Hematopoietic multipotent progenitor cell (in vitro differentiated cells): Measurements from ENCODE around the gene CHST4. TPM values are rescaled to one million over a fixed set of nuclear protein-coding genes. Genes with fewer than 3 reads are reported as not detected.
"Not testable (repeated sequence)": the region's sequence is repeated elsewhere in the genome, so short reads cannot be mapped to it uniquely, and the experiment has no call there.

Source experiments
- DNase-seq, 3 donors: peaks; one replicate each; pipeline ENCODE4 v3.0.0-alpha.2; 2011 to 2015; ENCODE audit warnings: low read depth in 2 of 3, low spot score in 2 of 3
- small RNA-seq: library from RNA; depleted of rRNA; stranded (forward); fragments of <200 nt; gene quantifications from one replicate; pipeline ENCODE3, GENCODE V24; 2012
- total RNA-seq: library from RNA; depleted of rRNA; stranded (reverse); fragments of >200 nt; gene quantifications from one replicate; pipeline ENCODE4 v1.2.3, GENCODE V29; 2012

The CHST4 gene
- total RNA-seq, 1 donor, result not detected

DNA sequence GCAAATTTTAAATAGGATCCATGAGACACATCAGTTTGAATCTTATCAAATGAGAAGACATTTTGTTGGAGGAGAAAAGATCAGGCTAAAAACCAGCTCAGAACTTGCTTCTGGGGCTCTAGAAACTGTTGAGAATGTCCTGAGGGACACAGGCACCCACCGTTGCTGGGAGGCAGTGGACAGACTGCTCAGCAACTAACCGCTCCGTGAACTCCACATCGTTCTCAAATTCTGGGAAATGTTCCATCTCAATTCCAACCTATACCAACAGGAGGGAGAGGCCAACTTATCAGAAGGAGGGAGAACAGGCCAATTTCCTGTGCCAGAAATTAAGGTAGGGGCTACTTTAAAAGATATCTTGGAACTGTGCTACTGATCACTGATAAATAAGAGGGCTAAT lies 42.3 kb downstream of the CHST4 start:
- DNase-seq, result no peak

DNA sequence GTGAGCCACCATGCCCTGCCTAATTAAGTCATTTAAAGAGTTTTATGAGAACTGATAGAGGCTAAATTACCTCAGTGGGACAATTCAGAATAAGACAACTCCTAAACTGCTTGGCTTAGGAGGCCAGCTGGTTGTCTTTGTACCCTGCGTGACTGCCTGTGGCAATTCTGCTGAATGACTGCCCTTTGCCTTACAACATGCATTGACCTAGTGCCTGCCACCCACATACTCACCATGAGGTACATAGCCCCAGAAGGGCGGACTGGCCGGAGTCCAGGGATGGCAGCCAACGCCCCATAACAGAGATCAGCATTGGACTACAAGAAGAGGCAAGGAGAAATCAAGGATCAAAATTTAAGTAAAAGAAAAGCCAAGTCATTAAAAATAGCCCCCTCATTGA lies 43.4 kb downstream of the CHST4 start:
- no peak for DNase-seq

DNA sequence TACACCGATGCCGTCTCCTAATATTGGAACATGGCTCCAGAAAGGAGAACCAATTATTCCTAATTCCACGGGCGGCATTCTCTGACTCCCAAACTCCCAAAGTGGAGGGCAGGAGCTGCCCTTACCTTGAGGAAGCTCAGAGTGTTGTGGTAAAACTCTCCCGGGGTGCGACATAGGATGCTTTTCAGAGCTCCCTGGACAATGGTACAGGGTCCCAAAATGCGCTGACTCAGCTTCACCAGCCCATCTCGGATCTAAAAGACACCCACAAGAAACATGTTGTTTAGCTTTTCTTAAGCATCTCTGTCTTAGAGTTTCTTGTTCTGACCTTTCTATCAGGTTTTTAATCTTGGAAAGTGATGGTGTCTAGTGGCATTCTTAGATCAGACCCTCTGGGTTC lies 43.9 kb downstream of the CHST4 start:
- DNase-seq, result no peak

DNA sequence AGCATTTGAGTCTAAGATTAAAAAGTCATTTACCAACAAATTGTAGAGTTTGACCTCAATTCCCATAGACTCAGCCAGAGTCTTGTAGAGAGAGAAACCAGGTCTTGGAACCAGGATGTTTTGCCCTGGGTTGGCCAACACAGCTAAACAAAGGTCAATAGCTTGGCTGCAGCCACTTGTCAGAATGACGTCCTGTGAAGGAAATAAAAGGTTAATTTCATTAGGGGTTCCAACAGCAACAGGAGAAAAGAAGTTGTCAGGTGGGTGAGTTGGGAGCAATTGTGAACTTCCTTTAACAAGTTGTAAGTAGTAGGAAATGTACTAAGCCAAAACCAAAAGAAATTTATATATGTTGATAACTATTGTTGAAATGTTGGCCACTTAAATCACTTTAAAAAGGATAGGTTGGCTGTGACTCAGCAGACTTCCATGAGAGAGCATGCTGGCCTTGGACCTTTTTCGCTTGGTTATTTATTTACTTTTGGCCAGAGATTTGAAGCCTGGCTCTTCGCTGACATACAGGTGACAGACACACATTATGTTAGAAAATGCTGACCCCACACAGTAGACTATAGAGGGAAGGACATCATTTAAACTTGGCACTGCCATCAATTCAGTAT lies 46.4 kb downstream of the CHST4 start:
- DNase-seq, result no peak

DNA sequence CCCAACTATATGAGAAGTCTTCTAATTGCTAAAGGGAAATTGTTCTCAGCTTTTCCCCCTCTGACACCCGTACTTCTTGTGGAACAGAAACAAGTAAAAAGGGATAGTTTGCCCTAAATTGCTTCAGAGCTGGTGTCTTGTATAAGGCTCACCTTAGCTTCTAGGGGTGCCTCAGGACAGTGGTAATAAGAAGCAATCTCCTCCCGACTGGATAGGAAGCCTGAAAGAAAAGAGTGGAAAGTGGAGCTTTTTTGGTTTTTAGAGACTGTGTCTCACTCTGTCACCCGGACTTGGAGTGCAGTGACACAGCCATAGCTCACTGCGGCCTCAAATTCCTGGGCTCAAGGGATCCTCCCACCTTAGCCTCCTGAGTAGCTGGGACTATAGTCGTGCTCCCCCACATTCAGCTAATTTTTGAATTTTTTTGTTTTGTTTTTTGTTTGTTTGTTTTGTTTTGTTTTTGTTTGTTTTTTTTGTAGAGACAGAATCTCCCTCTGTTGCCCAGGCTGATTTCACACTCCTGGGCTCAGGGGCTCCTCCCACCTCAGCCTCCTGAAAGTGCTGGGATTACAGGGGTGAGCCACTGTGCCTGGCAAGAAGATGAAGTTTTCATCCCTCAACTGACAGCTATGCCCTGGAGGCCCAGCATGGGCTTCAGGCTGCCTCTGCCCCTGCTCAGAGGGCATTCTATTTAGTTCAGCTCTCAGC lies 47.3 kb downstream of the CHST4 start:
- DNase-seq, result no peak

- no peak for DNase-seq
These were observed 48.5 kb downstream of the CHST4 start for GRCh38 chr16:71574702-71575101.

DNA sequence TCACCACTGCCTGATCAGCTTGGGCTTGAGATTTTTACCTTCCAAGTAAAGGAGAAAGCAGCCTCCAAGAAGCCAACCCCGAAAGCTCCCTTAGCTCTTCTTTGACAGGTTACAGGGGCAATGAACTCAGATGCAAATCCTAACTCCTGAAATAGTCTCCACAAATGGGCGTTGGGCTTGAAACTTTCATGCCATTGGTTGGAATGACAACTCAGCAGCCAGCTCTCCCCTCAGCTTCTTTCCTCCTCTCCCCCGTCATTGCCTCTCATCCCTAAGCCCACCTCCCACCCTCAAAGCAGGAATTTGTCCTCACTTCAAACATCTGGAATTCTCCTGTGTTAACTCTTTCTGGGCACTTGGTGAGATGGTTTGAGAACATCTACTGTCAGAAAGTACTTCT lies 50.7 kb downstream of the CHST4 start, which contains the start of gene TAT:
TAT (minus strand) TSS at position 122 of the 400 bp plus-strand sequence. CDS start 677 bp downstream, outside the sequence.
- no peak for DNase-seq

DNA sequence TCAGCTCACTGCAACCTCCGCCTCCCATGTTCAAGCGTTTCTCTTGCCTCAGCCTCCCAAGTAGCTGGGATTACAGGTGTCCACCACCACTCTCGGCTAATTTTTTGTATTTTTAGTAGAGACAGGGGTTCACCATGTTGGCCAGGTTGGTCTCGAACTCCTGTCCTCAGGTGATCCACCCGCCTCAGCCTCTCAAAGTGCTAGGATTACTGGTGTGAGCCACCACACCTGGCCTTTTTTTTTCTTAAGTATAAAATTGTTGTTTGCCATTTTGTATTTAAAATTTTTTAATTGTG lies 56.3 kb downstream of the CHST4 start:
- DNase-seq, result not testable (repeated sequence)

GRCh38 chr16:71584543-71585317 lies 58.5 kb downstream of the CHST4 start:
- DNase-seq, result no peak

- no peak for DNase-seq
These were observed 59.1 kb downstream of the CHST4 start for GRCh38 chr16:71585318-71585703.

Small RNA genes lying within 50 kb of the gene (small RNA-seq; reads per million reads assigned to genes)
- gene RNU6-1061P, result not detected

Other genes starting within 250 kb of the CHST4 start
- 20.5 TPM for gene CMTR2, start 237.0 kb upstream of the CHST4 start, total RNA-seq
- gene CALB2, start 167.7 kb upstream of the CHST4 start, total RNA-seq, result not detected
- not detected for gene TLE7, start 84.4 kb upstream of the CHST4 start, total RNA-seq
- 4.8 TPM for gene ZNF23, start 64.2 kb upstream of the CHST4 start, total RNA-seq
- gene ZNF19, start 37.1 kb upstream of the CHST4 start, total RNA-seq, result 3.5 TPM
- not detected for gene TAT, start 50.7 kb downstream of the CHST4 start, total RNA-seq
- gene MARVELD3, start 99.8 kb downstream of the CHST4 start, total RNA-seq, result under 0.01 TPM
- gene PHLPP2, start 198.3 kb downstream of the CHST4 start, total RNA-seq, result 3.8 TPM